ENCODE data around the gene FGD6.

The FGD6 gene

GRCh38 chr12:95072900-95073697, 144.2 kb downstream of the FGD6 start, which contains the start of gene NR2C1:
Gene NR2C1 (minus strand): TSS chr12:95073618. CDS start chr12:95067384, 6,234 bp downstream.
- peak within 1 kb of the TSS; percentile 68 to 79 for H3K4me3 ChIP-seq (ENCODE audit: low read depth in 1 of 2, low read length in 1 of 2)
- H3K27me3 ChIP-seq, result no peaks in the 10 kb centered on the region
- peak within 1 kb of the TSS; percentile 21 for H3K27ac ChIP-seq
- no peaks in the 10 kb centered on the region for H3K9me3 ChIP-seq
- peaks cover 6 to 8% of the 10 kb centered on the region in 2 experiments for H3K4me1 ChIP-seq (ENCODE audit: control insufficient read depth in 1 of 2, insufficient read depth in 1 of 2, low read depth in 1 of 2, low read length in 1 of 2)
- no peaks in the 10 kb centered on the region for H3K36me3 ChIP-seq
- no peak for TF ChIP-seq CTCF (IDR thresholded peaks at IDR 0.05)

GRCh38 chr12:95070378-95070777, 146.9 kb downstream of the FGD6 start:
- Histone ChIP-seq H3K4me1 (ENCODE audit: control insufficient read depth in 1 of 2, insufficient read depth in 1 of 2, low read depth in 1 of 2, low read length in 1 of 2) (peaks cover 6 to 8% of the 10 kb centered on the region in 2 experiments), H3K36me3 (peaks cover 15% of the 10 kb centered on the region), H3K27me3 (no peaks in the 10 kb centered on the region), H3K4me3 (ENCODE audit: low read depth in 1 of 2, low read length in 1 of 2) (no peak overlapping the region), H3K9me3 (no peaks in the 10 kb centered on the region), H3K27ac (no peak overlapping the region)
- no peak for TF ChIP-seq CTCF (IDR thresholded peaks at IDR 0.05)

- no peaks in the 10 kb centered on the region for H3K4me1 ChIP-seq (ENCODE audit: control insufficient read depth in 1 of 2, insufficient read depth in 1 of 2, low read depth in 1 of 2, low read length in 1 of 2)
- H3K36me3 ChIP-seq, result peaks cover 33% of the 10 kb centered on the region
- no peaks in the 10 kb centered on the region for H3K27me3 ChIP-seq
- no peak overlapping the region for H3K27ac ChIP-seq
- no peaks in the 10 kb centered on the region for H3K9me3 ChIP-seq
- no peak overlapping the region for H3K4me3 ChIP-seq (ENCODE audit: low read depth in 1 of 2, low read length in 1 of 2)
- TF ChIP-seq CTCF (IDR thresholded peaks at IDR 0.05), result no peak
Observed at GRCh38 chr12:95066091-95066855, 151.0 kb downstream of the FGD6 start.

GRCh38 chr12:95060951-95061350, 156.3 kb downstream of the FGD6 start:
- Histone ChIP-seq H3K36me3 (peaks cover 64% of the 10 kb centered on the region), H3K27me3 (no peaks in the 10 kb centered on the region), H3K9me3 (no peaks in the 10 kb centered on the region), H3K27ac (no peak overlapping the region), H3K4me1 (ENCODE audit: control insufficient read depth in 1 of 2, insufficient read depth in 1 of 2, low read depth in 1 of 2, low read length in 1 of 2) (no peaks in the 10 kb centered on the region), H3K4me3 (ENCODE audit: low read depth in 1 of 2, low read length in 1 of 2) (no peak overlapping the region)
- no peak for TF ChIP-seq CTCF (IDR thresholded peaks at IDR 0.05)

GRCh38 chr12:95059984-95060383, 157.3 kb downstream of the FGD6 start:
- Histone ChIP-seq H3K36me3 (peaks cover 67% of the 10 kb centered on the region), H3K27me3 (no peaks in the 10 kb centered on the region), H3K9me3 (no peaks in the 10 kb centered on the region), H3K27ac (no peak overlapping the region), H3K4me3 (ENCODE audit: low read depth in 1 of 2, low read length in 1 of 2) (no peak overlapping the region), H3K4me1 (ENCODE audit: control insufficient read depth in 1 of 2, insufficient read depth in 1 of 2, low read depth in 1 of 2, low read length in 1 of 2) (no peaks in the 10 kb centered on the region)
- TF ChIP-seq CTCF (IDR thresholded peaks at IDR 0.05), result no peak

Measured in neutrophil (primary cell).